Uterus (tissue), 2 donors: ENCODE measurements around the gene CMC1.

Source experiments
- CTCF ChIP-seq, 4 experiments: fragments of 200-600 bp in 2 of 4; fragments of 450-650 bp in 2 of 4; sonication (generic) in 2 of 4; IDR thresholded peaks; one replicate each; pipeline ENCODE4 v1.5.1; 2016 to 2019; ENCODE audit warnings: antibody characterized with exemption in 4 of 4, mild to moderate bottlenecking in 2 of 4, moderate library complexity in 1 of 4
- POLR2A ChIP-seq, 2 donors: fragments of 450-650 bp; IDR thresholded peaks; one replicate each; pipeline ENCODE4 v1.6.1; 2016; ENCODE audit warnings: antibody characterized with exemption in 2 of 2, mild to moderate bottlenecking in 1 of 2, moderate library complexity in 1 of 2

GRCh38 chr3:28343144-28343543 lies 101.7 kb downstream of the CMC1 start:
- TF ChIP-seq CTCF (IDR thresholded peaks at IDR 0.05): no peak
- TF ChIP-seq POLR2A (IDR thresholded peaks at IDR 0.05): no peak
